Superior temporal gyrus (tissue), 1 donor: ENCODE measurements around the gene COMMD7.

ENCODE experiments used
- DNase-seq: peaks from one replicate; pipeline ENCODE4 v3.0.0-alpha.2; 2016; ENCODE audit errors: extremely low spot score

Gene COMMD7

DNA sequence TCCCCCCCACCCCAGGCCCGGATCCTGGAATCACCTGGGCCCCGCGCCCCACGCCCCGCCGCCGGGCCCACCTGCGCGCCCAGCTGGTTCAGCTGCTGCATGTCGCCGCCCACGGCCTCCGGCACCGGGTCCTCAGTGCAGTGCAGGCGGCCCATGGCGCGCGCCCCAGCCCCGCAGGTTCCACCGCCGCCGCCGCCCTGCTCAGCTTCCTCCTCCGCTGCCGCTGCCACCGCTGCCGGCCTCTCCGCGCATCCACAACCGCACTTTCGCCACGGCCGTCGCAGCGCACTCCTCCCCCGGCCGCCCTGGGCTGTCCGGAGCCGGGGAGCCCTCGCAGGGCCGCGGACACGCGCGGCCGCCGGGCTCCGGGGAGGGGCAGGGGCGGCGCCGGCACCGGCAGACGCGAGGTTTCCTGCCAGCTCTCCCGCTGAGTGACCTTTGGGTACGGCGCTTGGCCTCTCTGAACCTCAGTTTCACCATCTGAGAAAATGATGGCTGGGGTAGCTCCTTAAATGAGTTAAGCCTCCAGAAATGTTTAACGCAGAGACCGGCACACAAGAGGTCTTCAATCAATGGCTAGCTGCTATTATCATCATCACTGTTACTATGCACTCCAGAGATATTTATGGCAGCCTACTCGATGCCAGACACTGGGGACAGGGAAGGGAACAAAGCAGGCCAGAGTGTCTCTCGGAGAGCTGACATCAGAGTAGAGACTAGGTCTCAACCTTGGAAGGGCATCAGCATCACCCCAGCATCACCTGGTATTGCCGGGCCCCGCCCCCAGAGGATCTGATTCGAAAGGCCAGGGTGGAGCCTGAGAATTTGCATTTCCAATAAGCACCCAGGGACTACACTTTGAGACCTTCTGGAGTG, at the start of gene COMMD7:
Gene COMMD7 (minus strand): TSS at position 231 of the 876 bp plus-strand sequence. CDS start 76 bp downstream, at position 155.
- peak; percentile 31 for DNase-seq

DNA sequence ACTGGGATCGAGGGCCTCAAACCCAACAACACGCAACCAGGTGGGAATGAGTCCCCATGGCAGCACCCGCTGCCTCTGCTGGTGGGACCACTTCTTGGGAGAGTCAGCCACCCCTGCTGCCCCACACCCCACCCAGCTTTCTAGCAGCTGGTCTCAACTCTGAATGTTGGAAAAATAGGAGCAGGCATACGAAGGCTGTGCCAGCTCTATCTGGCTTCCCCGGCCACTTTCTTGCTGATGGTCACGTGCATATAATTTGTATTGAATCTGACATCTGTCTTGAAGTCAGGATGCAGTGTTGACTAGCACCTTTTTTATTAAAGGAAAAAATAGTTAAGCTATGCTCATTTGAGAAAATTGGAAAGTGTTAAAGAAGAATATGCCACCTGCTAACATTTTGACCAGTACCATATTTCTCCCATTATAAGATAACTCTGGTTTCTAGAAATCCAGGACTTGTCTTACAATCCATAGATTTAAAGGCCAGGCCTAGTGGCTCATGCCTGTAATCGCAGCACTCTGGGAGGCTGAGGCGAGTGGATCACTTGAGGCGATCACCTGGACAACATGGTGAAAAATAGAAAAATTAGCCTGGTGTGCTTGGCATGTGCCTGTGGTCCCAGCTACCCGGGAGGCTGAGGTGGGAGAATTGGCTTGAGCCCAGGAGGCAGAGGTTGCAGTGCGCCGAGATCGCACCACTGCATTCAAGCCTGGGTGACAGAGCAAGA, 49.6 kb upstream of the COMMD7 start:
- DNase-seq: no peak

DNA sequence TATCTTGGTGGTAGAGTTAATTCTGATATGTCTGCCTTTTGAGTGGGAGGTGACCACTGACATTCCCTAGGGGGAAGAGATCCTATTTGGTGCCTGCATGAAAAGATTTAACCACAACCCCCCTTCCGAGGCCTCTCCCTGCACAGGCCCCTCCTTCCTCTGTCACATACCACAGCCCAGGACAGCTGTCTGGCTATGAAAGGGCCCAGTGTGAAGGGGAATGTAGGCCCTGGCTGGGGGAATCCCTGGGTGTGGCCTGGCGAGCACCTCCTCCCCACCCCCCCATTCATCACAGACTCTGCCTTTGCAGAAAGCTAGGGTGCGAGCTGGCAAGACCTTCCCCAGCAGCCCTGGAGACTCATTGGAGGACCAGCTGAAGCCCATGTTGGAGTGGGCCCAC, 49.0 kb upstream of the COMMD7 start:
- DNase-seq: no peak

DNA sequence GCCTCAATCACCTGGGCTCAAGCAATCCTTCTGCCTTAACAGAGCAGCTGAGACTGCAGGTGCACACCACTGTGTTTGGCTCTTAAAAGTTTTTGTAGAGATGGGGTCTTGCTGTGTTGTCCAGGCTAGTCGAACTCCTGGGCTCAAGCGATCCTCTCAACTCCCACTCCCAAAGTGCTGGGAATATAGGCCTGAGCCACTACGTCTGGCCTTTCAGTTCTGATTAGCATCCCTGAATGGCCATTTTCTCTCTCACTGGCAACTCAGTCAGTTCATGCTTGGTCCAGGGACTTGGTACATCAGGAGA, 47.4 kb upstream of the COMMD7 start:
- DNase-seq: no peak

DNA sequence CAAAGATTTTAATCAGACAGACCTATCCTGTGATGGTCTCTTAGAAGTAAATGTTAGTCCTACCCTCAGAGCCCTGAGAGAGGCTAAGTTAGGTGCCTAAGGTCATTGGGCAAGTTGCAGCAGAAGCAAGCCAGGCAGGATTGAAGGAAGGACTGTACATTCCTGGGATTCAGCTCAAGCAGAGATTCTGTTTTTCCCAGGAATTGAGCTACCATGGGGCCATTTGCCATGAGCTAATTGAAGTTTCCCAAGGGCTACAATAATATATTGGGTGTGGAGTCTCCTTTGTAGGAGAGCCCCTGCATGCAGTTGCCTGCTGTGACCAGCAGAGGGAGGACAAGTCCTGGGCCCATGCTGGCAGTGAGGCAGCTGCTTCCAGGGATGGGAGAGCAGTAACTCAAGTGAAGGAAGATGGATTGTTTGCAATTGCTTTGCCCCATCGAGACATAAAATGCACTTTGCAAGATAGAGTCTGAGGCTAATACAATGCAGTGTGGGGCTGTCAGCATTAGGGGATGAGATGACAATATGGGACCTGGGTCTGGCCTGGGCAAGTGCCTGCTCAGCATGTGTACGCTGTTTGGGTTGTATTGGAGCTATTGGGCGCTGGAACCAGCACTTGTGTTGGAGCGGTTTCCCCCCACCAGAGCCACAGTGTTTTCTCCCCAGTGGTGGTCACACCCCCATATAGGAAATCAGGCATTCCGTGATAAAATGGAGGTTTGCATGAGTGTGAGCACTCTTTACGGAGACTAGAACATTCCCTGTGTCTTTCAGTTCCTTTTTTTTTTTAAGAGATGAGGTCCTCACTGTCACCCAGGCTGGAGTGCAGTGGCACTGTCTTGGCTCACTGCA, 46.9 kb upstream of the COMMD7 start:
- peak; percentile 93 for DNase-seq

DNA sequence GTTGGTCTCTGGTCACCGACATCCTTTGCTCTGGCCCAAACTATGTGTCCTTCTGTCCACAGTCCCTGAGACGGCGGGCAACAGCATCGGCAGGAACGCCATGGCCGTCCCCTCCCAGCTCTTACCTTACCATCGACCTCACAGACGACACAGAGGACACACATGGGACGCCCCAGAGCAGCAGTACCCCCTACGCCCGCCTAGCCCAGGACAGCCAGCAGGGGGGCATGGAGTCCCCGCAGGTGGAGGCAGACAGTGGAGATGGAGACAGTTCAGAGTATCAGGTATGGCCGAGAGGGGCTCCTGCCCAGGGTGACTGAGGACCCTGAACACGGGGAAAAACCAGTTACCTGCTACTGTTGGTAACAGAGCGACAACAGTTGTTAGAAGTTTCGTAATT, 43.9 kb upstream of the COMMD7 start:
- no peak for DNase-seq

DNA sequence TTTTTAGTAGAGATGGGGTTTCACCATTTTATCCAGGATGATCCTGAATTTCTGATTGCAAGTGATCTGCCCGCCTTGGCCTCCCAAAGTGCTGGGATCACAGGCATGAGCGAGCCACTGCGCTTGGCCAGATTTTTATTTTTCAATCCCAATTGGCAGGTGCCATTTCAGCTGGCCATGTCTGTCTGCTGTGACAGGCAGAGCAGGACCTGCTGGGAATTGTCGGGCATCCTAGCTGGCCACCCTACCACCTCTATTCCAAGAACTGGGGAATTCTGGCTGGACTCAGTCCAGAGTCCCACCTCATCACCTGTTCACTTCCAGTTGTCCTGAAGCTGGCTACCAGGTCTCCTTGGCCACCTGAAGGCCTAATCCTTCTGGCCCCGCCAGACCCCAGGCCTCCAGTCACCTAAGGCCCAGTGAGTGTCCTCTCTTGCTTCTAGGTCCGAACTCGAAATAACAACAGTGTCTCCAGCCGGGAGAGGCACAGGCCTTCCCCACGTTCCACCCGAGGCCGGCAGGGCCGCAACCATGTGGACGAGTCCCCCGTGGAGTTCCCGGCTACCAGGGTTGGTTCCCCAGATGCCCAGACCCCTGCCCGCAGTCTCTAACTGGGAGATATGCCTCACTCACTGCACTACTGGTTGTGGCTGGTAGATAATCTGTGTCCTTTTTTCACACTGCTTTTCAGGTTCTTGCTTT, 42.9 kb upstream of the COMMD7 start:
- DNase-seq: no peak

DNA sequence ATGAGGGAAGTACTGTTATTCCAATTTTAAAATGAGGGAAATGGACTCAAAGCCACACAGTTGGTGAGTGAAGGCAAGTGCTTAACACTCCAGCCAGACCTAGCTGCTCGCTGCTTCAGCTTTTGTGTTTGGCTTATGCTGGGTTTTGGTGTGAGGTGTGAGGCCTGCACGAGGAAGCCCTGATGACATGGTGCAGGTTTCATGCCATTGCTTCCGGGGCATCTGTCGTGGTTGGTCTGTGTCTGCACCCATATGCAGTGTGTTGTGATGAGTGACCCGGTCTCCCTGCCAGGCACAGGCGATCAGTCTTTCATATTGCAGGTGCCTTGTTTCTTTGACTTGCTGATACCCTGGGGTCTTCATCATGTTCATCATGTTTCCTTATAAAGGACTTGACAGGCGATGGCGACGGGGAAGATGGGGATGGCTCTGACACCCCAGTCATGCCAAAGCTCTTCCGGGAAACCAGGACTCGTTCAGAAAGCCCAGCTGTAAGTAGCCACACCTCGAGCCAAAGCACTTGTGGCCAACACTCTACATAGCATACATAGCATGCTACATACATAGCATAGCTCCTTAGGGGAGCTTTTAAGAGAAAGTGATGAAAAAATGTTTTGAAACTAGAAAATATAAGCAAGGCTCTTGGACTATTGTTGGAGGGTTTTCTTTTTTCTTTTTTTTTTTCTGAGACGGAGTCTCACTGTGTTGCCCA, 41.3 kb upstream of the COMMD7 start:
- no peak for DNase-seq

DNA sequence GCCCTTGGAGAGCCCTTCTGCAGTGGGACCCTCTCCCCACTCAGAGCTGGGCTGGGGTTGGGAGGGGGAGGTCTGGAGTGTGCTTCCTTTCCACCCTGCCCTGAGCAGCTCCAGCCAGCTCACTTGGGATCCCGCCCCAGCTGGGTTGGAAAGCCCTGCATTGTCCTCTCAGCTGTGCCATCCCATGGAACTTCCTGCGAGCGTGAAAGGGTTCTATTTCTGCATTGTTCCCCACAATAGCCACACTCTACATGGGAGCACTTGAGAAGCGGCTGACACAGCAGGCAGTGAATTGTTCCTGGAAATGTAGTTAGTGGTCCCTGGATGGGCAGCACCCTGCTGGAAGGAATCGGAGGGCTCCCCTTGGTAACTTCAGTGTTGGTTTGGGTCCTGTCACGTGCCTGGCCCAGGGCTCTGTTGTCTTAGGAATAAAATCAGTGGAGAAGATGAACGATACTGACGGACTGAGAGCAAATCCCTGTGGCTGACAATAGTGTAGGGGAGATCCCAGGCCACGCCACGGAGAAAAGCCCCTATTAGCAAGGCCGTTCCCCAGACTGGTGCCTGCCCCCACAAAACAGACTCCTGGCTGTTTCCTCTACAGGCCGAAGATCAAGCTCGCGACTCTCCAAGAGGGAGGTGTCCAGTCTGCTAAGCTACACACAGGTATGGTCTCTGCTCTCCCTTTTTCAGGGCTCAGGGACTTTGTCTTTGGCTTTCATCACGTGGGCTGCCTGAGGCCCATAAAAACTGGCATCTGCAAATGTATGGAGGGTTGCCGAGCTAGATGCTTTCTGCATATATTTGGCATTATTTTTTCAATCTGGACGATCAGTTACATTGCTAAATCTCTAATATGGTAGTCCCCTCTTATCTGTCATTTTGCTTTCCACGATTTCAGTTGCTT, 37.7 kb upstream of the COMMD7 start:
- DNase-seq: peak; percentile 78

DNA sequence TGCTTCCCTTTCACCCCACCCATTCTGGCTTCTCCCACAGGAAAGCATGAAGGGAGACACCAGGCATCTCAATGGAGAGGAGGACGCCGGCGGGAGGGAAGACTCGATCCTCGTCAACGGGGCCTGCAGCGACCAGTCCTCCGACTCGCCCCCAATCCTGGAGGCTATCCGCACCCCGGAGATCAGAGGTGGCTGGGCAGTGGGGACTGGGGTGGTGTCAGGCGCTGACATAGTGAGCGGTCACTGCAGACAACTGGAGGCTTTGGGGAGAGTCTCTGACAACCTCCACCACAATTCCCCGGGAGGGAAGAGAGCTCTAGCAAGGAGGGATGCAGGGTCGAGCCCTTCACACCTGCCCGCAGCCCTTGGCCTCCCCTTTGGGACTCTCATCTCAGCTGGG, 37.0 kb upstream of the COMMD7 start:
- DNase-seq: no peak

DNA sequence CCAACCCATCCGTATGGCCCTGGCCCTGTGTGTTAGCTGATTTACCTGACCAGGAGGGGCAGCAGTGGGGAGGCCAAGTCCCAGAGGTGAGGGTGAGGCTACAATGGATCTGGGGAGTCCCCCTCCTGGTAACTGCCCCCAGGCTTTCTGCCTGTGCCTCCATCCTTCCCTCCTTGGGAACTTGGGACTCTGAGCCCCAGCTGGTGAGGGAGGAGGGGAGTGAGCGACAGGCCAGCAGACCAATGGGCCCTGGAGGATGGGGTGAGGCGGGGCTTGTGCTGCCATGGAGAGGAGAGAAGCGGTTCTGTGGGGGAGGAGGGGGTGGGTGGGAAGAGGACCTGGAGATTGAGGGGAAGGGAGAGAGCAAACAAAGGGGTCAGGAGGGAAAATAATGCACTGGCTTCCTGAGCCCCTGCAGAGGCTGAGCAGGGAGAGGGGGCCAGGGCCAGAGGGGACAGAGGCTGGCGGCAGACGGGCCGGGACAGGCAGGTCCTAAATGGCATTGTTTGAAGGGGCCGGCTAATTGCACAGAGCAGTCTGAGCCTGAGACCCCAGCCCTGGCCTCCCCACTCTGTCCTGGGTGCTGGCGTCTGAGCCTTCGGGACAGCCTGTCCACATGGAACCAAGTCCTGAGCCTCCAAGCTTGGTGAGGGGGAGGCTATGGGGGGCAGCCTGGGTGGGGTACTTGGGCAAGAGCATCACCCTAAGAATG, 36.4 kb upstream of the COMMD7 start:
- no peak for DNase-seq

DNA sequence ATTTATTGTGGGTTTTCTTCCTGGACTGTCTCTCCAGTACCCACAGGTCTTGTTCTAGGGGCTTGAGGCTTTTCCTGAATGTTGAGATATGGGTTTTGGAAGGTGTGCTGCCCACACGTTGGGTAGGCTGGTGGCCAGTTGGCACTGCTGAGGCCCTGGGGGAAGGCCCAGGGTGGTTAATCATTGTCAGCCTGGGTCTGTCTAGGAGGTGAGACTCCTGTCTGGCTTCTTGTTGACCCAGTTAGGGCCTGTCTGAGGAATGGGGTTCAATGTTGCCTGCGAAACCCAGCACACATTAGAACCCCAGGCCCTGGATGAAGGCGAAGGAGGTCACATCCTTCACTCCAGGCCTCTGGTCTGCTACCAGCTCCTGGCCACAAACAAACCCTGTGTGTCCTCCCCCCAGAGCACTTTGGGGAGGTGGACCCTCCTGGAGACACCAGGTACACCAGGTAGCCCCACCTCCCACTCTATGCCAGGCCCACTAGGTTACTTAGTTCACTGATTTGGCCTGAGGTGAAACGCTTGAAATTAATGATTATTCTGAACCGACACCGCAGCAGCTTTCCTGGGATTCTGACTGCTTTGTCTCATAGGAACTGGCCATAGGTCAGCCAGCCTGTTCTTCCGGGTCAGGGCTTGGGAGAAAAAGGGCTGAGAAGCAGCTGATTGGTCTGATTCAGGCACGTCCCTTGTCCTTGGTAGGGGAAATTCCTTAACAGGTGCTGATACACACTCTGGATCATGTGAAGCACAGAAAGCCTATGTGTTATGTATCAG, 34.1 kb upstream of the COMMD7 start:
- DNase-seq: no peak

DNA sequence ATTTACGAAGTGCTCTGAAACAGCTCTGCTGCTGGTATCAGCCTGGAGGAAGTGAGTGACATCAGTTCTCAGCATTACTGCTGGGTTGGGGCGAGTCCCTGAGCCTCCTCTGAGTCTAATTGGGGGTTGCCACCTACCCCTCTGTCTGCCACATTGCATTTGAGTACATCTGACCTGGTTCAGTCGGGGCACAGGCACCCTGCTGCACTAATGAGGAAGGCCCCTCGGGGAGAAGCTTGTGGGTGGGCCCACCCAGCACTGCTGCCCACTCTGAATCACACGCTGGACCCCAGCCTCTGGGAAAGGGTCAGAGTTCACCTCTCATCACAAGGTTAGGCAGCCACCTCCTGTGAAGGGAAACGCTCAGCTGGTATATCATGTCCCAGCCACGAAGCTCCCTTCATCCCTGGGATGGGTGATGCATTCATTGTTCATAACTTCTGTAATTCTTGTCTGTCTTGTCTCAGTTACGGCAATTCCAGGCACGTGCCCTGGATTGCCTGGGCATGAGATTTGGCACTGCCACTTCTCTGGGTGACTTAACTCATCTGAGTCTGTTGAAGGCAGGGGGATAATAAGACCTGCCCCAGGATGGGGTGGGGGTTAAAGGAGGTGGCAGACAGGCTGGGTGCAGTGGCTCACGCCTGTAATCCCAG, 32.2 kb upstream of the COMMD7 start:
- no peak for DNase-seq

DNA sequence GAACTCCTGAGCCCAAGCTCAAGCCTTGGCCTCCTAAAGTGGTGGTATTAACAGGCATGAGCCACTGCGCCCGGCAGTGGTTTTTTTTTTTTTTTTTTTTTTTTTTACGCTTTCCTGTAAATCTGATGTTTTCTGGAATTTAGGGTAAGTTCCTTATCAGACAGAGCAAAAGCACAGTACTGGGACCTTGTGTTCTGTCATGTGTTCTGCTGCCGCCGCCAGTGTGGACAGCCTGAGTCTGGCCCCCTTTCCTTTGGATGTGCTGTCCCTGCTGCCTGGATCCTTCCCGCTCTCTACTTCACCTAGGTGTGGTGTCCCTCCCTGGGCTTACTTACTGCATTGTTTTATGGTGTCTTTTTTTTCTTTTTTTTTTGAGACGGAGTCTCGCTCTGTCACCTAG, 30.6 kb upstream of the COMMD7 start:
- DNase-seq: no peak

DNA sequence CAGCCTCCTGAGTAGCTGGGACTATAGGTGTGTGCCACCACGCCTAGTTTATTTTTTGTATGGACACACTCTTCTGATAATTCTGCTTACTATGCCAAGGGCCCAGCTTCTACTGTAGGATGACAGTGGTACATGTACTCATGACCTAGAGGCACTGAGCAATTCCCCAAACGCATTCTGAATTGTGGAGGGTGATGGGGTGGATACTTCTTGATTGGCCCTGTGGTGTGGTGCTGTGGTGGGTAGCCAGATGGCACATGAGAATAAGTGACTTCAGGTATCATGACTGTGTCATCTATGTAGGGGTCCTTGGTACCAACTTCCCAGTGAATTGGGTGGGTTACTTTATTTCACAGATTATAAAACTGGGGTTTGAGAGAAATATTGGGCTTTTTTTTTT, 30.0 kb upstream of the COMMD7 start:
- no peak for DNase-seq

DNA sequence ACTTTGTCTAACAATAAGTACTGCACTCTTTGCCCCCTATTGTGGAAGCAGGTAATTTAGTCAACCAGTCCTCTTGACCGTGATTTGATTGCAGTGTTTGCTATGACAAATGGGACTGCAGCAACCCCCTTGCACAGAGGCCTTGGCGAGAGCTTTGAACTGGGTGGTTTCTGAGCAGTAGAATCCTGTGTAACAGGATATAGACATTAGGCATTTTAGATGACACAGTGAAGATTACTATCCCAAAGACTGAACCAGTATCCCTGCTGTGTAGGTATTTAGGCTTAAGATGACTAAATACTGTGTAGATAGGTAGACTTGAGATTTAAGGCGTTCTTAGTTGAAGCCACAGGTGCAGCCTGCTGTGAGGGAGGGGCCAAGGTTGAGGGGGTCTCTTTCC, 28.8 kb upstream of the COMMD7 start:
- DNase-seq: no peak

DNA sequence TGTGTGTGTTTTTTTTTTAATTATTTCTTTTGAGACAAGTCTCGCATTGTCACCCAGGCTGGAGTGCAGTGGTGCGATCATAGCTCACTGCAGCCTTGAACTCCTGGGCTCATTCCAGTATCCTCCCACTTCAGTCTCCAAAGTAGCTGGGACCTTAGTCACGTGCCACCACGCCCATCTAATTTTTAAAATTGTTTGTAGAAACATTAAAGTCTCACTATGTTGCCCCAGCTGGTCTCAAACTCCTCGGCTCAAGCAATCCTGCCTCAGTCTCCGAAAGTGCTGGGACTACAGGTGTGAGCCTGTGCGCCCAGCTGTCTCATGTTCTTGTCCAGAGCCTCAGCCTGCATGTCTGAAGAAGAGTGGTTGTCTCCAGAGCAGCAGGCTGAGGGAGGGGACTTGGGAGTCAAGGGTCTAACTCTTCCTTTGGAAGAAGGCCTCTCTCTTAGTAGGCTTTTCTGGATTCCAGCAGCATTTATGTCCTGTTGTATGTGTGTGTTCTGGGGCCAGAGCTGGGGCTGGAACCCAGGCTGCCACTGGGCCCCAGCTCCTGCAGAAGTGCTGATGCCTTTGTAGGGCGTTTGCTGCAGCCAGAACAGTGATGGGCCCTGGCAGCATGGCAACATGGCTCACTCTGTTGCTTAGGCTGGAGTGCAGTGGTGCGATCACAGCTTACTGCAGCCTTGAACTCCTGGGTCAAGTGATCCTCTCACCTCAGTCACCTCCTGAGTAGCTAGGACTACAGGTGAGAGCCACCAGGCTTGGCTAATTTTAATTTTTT, 24.3 kb upstream of the COMMD7 start:
- no peak for DNase-seq
